Measurements from ENCODE around the gene EYA2.

DNA sequence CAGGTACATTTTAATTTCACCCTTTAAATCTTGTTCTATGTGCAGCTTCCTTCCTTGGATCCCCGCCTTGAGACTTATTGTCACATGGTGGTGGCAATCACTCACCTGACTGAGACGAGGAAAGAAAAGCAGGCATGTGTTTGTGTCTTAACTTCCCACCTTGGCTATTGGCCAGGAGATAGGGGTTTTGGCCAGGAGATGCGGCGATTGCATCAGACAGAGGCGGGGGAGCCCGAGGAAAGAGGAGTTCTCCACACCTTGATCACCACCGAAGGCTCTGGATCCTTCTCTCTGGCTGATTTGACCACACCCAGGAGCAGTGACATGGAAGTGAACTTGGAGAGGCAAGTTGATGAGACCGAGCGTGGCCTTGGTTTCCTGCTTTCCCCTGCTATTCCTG, 49.7 kb upstream of the EYA2 start:
- TF ChIP-seq CTCF (conservative IDR thresholded peaks at IDR 0.05; ENCODE audit: low read depth, low read length) = no peak
- TF ChIP-seq EZH2phosphoT487 (IDR thresholded peaks at IDR 0.05; ENCODE audit: borderline replicate concordance, low read length) = no peak
